GM18907 (cell line): ENCODE data around the gene INKA2.
"Not testable (repeated sequence)": the region's sequence is repeated elsewhere in the genome, so short reads cannot be mapped to it uniquely, and the experiment has no call there.

Experiments used
- ATAC-seq: cut with Tn5 transposase; IDR thresholded peaks from one replicate; pipeline ENCODE4 v1.9.1; 2021; ENCODE audit warnings: mild to moderate bottlenecking, moderate library complexity; ENCODE audit not compliant: unreplicated experiment

The INKA2 gene

GRCh38 chr1:111751906-111752575 is 12.8 kb upstream of the INKA2 start:
- ATAC-seq = no peak

GRCh38 chr1:111750856-111751255 is 11.7 kb upstream of the INKA2 start:
- no peak for ATAC-seq

GRCh38 chr1:111749628-111750027 is 10.4 kb upstream of the INKA2 start:
- no peak for ATAC-seq

- no peak for ATAC-seq
These were observed 8.8 kb upstream of the INKA2 start for GRCh38 chr1:111747947-111748346.

GRCh38 chr1:111747282-111747734 is 8.1 kb upstream of the INKA2 start:
- no peak for ATAC-seq

- no peak for ATAC-seq
These were observed 7.4 kb upstream of the INKA2 start for GRCh38 chr1:111746614-111746999.

GRCh38 chr1:111745675-111746613 is 6.7 kb upstream of the INKA2 start:
- ATAC-seq = no peak

- ATAC-seq = no peak
These were observed 4.5 kb upstream of the INKA2 start for GRCh38 chr1:111743679-111744101.

- ATAC-seq = no peak
These were observed 3.8 kb upstream of the INKA2 start for GRCh38 chr1:111742938-111743549.

GRCh38 chr1:111742292-111742691 is 3.1 kb upstream of the INKA2 start:
- not testable (repeated sequence) for ATAC-seq

GRCh38 chr1:111739925-111740765 is 950 bp upstream of the INKA2 start:
- ATAC-seq = no peak

GRCh38 chr1:111738436-111739193 is 580 bp downstream of the INKA2 start:
- ATAC-seq = peak; percentile 54

GRCh38 chr1:111738133-111738435 is 1.1 kb downstream of the INKA2 start:
- ATAC-seq = no peak

GRCh38 chr1:111737216-111738132 is 1.7 kb downstream of the INKA2 start:
- ATAC-seq = no peak

GRCh38 chr1:111736548-111737215 is 2.5 kb downstream of the INKA2 start:
- ATAC-seq = no peak

- ATAC-seq = no peak
These were observed 3.2 kb downstream of the INKA2 start for GRCh38 chr1:111735858-111736544.

- ATAC-seq = no peak
These were observed 3.9 kb downstream of the INKA2 start for GRCh38 chr1:111735321-111735720.

- no peak for ATAC-seq
These were observed 4.3 kb downstream of the INKA2 start for GRCh38 chr1:111734856-111735255.
